Measurements from ENCODE around the gene CCDC70. TPM values are rescaled to one million over a fixed set of nuclear protein-coding genes. Genes with fewer than 3 reads are reported as not detected.

Gene CCDC70
- total and polyA plus RNA-seq, 9 donors, result not detected

- WGBS, 3 donors, result 31 to 37% (median 34%) methylated on average over 11 of the region's 11 CpGs
- no peaks in the 10 kb centered on the region for H3K36me3 ChIP-seq
- no peak for TF ChIP-seq CTCF (IDR thresholded peaks at IDR 0.05)
- no peak for TF ChIP-seq POLR2A (IDR thresholded peaks at IDR 0.05)
- TF ChIP-seq EP300 (IDR thresholded peaks at IDR 0.05), result no peak
- no peaks in the 10 kb centered on the region for H3K27me3 ChIP-seq
- no peak for DNase-seq
- intact Hi-C loops (cut with DNase I), result no loop called here
- H3K9me3 ChIP-seq, result no peaks in the 10 kb centered on the region
- H3K4me3 ChIP-seq, result no peak overlapping the region
- H3K4me1 ChIP-seq (ENCODE audit: insufficient read depth), result no peaks in the 10 kb centered on the region
- H3K27ac ChIP-seq, result no peak overlapping the region
Measured at GRCh38 chr13:51874651-51875050, 12.9 kb downstream of the CCDC70 start.

GRCh38 chr13:51879133-51879532, 17.4 kb downstream of the CCDC70 start:
- H3K4me3 ChIP-seq, result no peak overlapping the region
- no peaks in the 10 kb centered on the region for H3K27me3 ChIP-seq
- no peak for TF ChIP-seq CTCF (IDR thresholded peaks at IDR 0.05)
- TF ChIP-seq EP300 (IDR thresholded peaks at IDR 0.05), result no peak
- TF ChIP-seq POLR2A (IDR thresholded peaks at IDR 0.05), result no peak
- H3K36me3 ChIP-seq, result no peaks in the 10 kb centered on the region
- H3K4me1 ChIP-seq (ENCODE audit: insufficient read depth), result no peaks in the 10 kb centered on the region
- no peak overlapping the region for H3K27ac ChIP-seq
- WGBS, 3 donors, result 72 to 80% (median 80%) methylated on average over 4 of the region's 4 CpGs
- no peak for DNase-seq
- intact Hi-C loops (cut with DNase I), result no loop called here
- peaks cover 0 to 3% of the 10 kb centered on the region in 2 donors for H3K9me3 ChIP-seq

GRCh38 chr13:51881296-51881695, 19.5 kb downstream of the CCDC70 start:
- intact Hi-C loops (cut with DNase I), result no loop called here
- Histone ChIP-seq H3K9me3 (peaks cover 0 to 3% of the 10 kb centered on the region in 2 donors), H3K27ac (no peak overlapping the region), H3K4me1 (ENCODE audit: insufficient read depth) (no peaks in the 10 kb centered on the region), H3K36me3 (no peaks in the 10 kb centered on the region), H3K27me3 (no peaks in the 10 kb centered on the region), H3K4me3 (no peak overlapping the region)
- WGBS, 3 donors, result 92 to 98% (median 95%) methylated on average over 1 of the region's 1 CpG
- no peak for DNase-seq
- TF ChIP-seq POLR2A (IDR thresholded peaks at IDR 0.05), result no peak

- H3K4me1 ChIP-seq (ENCODE audit: insufficient read depth), result no peaks in the 10 kb centered on the region
- no peak overlapping the region for H3K27ac ChIP-seq
- H3K36me3 ChIP-seq, result no peaks in the 10 kb centered on the region
- H3K4me3 ChIP-seq, result no peak overlapping the region
- intact Hi-C loops (cut with DNase I), result no loop called here
- WGBS, 3 donors, result 93 to 97% (median 95%) methylated on average over 6 of the region's 6 CpGs
- TF ChIP-seq CTCF (IDR thresholded peaks at IDR 0.05) (no peak), EP300 (IDR thresholded peaks at IDR 0.05) (no peak), POLR2A (IDR thresholded peaks at IDR 0.05) (no peak)
- peaks cover 0 to 3% of the 10 kb centered on the region in 2 donors for H3K9me3 ChIP-seq
- DNase-seq, result no peak
- no peaks in the 10 kb centered on the region for H3K27me3 ChIP-seq
Measured at GRCh38 chr13:51882570-51883225, 20.9 kb downstream of the CCDC70 start.

- WGBS, 3 donors, result 70 to 73% (median 72%) methylated on average over 5 of the region's 5 CpGs
- H3K4me3 ChIP-seq, result no peak overlapping the region
- no peaks in the 10 kb centered on the region for H3K4me1 ChIP-seq (ENCODE audit: insufficient read depth)
- DNase-seq, result no peak
- H3K36me3 ChIP-seq, result no peaks in the 10 kb centered on the region
- H3K27ac ChIP-seq, result no peak overlapping the region
- intact Hi-C loops (cut with DNase I), result no loop called here
- TF ChIP-seq EP300 (IDR thresholded peaks at IDR 0.05) (no peak), CTCF (IDR thresholded peaks at IDR 0.05) (no peak)
- peaks cover 0 to 3% of the 10 kb centered on the region in 2 donors for H3K9me3 ChIP-seq
- no peaks in the 10 kb centered on the region for H3K27me3 ChIP-seq
Measured at GRCh38 chr13:51883226-51883600, 21.4 kb downstream of the CCDC70 start.
